ENCODE data around the gene ATXN7L2.

Gene ATXN7L2

GRCh38 chr1:109501644-109502363 lies 18.1 kb downstream of the ATXN7L2 start:
- H3K27ac ChIP-seq = peak overlapping the region in 1 of 2 donors; percentile 85
- no peak overlapping the region for H3K4me3 ChIP-seq
- no peak for TF ChIP-seq CTCF (IDR thresholded peaks at IDR 0.05)
- DNase-seq (ENCODE audit: low spot score) = no peak

GRCh38 chr1:109502364-109502851 lies 18.7 kb downstream of the ATXN7L2 start:
- no peak for TF ChIP-seq CTCF (IDR thresholded peaks at IDR 0.05)
- Histone ChIP-seq H3K27ac (peak overlapping the region in 1 of 2 donors; percentile 85), H3K4me3 (no peak overlapping the region)
- DNase-seq (ENCODE audit: low spot score) = no peak

- no peak for TF ChIP-seq CTCF (IDR thresholded peaks at IDR 0.05)
- Histone ChIP-seq H3K27ac (no peak overlapping the region), H3K4me3 (no peak overlapping the region)
- DNase-seq (ENCODE audit: low spot score) = no peak
Measured at GRCh38 chr1:109503935-109504334, 20.2 kb downstream of the ATXN7L2 start.

- no peak overlapping the region for H3K4me3 ChIP-seq
- no peak for DNase-seq (ENCODE audit: low spot score)
- TF ChIP-seq CTCF (IDR thresholded peaks at IDR 0.05) = no peak
- no peak overlapping the region for H3K27ac ChIP-seq
Measured at GRCh38 chr1:109504974-109505373, 21.3 kb downstream of the ATXN7L2 start.

GRCh38 chr1:109508001-109508872 lies 24.5 kb downstream of the ATXN7L2 start:
- Histone ChIP-seq H3K4me3 (peak overlapping the region; percentile 81), H3K27ac (peak overlapping the region in 1 of 2 donors; percentile 65)
- no peak for TF ChIP-seq CTCF (IDR thresholded peaks at IDR 0.05)
- DNase-seq (ENCODE audit: low spot score) = no peak

GRCh38 chr1:109508873-109509175 lies 25.1 kb downstream of the ATXN7L2 start:
- H3K27ac ChIP-seq = peak overlapping the region in 1 of 2 donors; percentile 65
- peak overlapping the region; percentile 81 for H3K4me3 ChIP-seq
- no peak for TF ChIP-seq CTCF (IDR thresholded peaks at IDR 0.05)
- DNase-seq (ENCODE audit: low spot score) = no peak

All from coronary artery (tissue), 2 donors.